ENCODE measurements around the gene RASA3.

DNA sequence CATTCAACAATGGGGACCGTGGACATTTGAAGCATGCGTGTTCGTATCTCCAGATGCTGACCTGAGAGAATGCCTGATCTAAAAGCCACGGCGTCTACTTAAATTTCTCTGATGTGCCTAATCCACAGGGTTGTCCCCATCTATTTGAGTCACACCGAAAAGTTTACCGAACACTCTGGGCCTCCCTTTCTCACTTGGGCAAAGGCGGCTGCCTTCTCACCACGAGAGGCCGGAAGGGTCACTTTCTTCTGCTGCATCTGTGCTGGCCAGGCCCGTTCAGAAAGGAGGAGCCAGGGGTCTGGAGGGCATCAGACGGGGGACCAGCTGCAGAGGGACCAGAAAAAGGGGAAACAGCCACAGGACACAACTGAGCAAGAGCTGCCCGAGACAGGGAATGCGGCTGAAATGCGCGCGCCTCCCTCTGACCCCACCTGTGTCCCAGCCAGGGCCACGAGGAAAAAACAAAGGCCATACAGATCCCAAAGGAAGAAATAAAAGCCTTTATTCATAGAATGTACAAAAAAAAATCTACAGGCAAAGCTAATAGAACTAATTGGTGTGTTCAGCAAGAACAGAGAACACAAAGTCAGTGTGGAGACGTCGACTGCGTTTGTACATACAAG is 87.2 kb downstream of the RASA3 start:
- TF ChIP-seq CTCF (IDR thresholded peaks at IDR 0.05) (no peak), EP300 (IDR thresholded peaks at IDR 0.05) (no peak)

All from gastroesophageal sphincter (tissue), 3 donors.